Measurements from ENCODE around the gene MEI4.
"Not testable (repeated sequence)": the region's sequence is repeated elsewhere in the genome, so short reads cannot be mapped to it uniquely, and the experiment has no call there.

The MEI4 gene

GRCh38 chr6:77683515-77683914 is 30.7 kb downstream of the MEI4 start:
- DNase-seq = no peak

DNA sequence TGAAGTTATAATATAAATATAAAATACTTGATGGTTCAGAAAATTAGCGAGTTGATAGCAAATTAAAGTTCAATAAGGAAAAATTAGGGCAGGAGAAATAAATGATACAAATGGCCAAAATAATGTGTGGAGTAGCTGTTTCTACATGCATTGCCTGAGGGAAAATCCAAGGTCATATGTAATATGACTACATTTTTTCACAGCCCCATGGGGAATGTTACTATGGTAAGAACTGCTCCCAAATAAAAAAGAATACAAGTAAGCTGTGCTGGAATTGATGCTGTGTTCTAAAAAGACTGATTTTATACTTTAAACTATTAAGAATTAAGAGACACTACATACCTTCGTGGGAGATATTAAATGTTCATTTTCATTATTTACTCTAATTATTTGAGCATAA is 34.1 kb downstream of the MEI4 start:
- DNase-seq = no peak

- DNase-seq = no peak
Observed at GRCh38 chr6:77688649-77689048, 35.8 kb downstream of the MEI4 start.

- not testable (repeated sequence) for DNase-seq
Observed at GRCh38 chr6:77700095-77700494, 47.3 kb downstream of the MEI4 start.

GRCh38 chr6:77707603-77708002 is 54.8 kb downstream of the MEI4 start:
- no peak for DNase-seq

GRCh38 chr6:77715588-77715987 is 62.7 kb downstream of the MEI4 start:
- no peak for DNase-seq

GRCh38 chr6:77716311-77716710 is 63.5 kb downstream of the MEI4 start:
- no peak for DNase-seq

GRCh38 chr6:77736010-77736409 is 83.2 kb downstream of the MEI4 start:
- DNase-seq = not testable (repeated sequence)

DNA sequence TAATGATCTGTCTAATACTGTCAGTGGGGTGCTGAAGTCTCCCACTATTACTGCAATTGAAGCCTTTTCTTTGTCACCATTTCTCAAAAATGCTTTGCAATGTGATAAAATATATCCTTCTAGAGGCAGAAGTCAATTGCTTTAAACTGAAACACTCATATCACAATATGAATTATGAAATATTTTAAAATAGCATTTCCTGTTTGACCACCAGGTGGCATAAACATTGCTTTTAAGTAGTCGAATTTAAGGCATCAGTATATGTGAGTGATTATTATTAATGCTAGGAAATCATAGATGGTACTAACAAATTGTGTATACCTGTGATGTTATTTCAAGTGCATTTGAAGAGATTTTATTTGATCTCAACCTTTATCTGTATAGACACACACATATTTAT is 87.5 kb downstream of the MEI4 start:
- DNase-seq = no peak

GRCh38 chr6:77752156-77752555 is 99.3 kb downstream of the MEI4 start:
- not testable (repeated sequence) for DNase-seq

DNA sequence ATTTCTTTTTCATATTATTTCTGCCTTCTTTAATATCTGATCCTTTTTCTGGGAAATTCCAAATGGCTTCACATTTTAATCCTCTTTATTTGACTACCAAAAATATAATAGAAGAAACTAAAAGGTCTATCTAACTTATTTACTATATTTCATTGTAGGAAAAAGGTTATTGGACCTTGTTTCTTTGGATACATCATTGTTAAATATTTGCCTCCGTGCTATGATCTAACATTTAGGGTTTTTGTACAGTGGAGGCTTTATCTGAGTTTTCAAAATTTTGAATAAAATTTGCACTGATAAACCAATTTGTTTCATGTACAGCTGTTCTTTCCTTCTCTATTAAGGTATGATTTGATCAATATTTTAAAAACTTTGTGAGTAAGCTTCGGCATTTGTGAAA is 109.5 kb downstream of the MEI4 start:
- no peak for DNase-seq

DNA sequence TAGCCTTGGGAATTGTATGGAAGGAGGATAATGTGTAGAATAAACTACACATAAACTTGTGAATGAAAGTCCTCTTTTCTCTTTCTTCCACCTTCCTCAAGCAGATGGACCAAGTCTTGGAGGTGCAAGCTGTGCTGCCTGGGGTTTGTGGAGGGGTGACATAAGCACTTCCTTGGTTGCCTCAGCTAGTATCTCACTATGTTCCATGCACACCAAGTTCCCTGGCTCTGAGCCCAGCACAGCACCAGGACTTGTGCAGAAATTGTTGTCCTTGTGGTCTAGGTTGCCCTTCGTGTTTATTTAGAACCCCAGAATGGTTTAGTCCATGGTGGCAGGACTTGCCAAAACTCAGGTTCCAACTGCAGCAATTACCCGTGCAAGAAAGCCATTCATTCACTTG is 110.3 kb downstream of the MEI4 start:
- no peak for DNase-seq

DNA sequence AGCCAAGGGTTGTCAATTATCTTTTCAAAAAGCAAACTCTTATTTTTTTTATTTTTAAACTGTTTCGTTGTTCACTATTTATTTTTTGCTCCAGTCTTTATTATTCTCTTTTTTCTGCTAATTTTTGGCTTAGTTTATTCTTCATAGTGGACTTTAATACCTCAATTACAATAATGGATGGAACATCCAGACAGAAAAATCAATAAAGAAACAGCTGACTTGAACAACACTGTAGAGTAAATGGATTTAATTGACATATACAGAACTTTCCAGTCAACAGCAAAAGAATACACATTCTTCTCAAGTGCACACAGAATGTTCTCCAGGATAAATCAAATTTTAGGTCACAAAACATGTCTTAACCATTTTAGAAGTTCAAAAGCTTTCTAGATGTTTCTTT is 111.5 kb downstream of the MEI4 start:
- DNase-seq = no peak

DNA sequence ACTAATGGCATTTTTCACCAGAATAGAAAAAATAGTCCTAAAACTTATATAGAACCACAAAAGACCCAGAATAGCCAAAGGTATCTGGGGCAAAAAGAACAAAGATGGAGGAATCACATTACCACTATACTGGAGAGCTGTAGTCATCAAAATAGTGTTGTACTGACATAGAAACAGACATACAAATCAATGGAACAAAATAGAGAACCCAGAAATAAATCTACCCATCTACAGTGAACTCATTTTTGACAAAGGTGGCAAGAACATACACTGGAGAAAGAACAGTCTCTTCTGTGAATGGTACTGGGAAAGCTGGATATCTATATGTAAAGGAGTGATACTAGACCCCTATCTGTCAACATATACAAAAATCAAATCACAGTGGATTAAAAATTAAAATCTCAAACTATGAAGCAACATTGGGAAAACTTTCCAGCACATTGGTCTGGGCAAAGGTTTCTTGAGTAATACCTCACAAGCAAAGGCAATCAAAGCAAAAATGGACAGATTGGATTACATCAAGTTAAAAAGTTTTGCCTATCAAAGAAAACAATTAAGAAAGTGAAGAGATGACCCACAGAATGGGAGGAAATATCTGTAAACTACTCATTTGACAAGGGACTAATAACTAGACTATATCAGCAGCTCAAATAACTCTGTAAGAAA is 120.5 kb downstream of the MEI4 start:
- DNase-seq = no peak

- no peak for DNase-seq
Observed at GRCh38 chr6:77774457-77774856, 121.6 kb downstream of the MEI4 start.

DNA sequence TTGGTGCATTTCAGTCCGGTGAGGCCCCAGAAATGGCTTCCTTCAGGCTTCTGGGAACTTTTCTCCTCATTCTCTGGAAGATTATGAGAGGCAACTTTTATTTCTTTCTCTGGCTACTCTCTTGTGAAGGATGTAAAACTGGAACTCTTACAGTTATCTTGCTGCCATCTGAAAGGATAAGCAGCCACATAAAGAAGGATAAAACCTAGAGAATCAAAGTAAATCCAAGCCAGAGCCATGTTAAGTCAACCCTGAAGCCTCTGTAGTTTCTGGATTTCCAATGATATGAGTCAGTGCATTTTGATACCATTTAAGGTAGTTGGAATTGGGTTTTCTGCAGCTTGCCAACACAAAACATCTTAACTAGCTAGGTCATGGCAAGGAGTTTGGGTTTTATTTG is 123.6 kb downstream of the MEI4 start:
- no peak for DNase-seq

DNA sequence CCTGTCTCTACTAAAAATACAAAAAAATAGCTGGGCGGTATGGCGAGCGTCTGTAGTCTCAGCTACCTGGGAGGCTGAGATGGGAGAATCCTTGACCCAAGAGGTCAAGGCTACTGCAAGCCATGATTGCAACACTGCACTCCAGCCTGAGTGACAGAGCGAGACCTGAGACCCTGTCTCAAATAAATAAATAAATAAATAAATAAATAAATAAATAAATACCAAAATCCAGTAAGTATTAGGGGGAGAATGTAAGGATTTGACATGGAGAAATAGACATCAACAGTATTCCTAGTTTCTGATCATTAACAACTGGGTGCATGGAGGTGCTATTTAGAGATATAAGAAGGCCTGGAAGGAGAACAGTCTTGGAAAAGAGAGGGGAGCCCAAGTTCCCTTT is 125.7 kb downstream of the MEI4 start:
- DNase-seq = no peak

DNA sequence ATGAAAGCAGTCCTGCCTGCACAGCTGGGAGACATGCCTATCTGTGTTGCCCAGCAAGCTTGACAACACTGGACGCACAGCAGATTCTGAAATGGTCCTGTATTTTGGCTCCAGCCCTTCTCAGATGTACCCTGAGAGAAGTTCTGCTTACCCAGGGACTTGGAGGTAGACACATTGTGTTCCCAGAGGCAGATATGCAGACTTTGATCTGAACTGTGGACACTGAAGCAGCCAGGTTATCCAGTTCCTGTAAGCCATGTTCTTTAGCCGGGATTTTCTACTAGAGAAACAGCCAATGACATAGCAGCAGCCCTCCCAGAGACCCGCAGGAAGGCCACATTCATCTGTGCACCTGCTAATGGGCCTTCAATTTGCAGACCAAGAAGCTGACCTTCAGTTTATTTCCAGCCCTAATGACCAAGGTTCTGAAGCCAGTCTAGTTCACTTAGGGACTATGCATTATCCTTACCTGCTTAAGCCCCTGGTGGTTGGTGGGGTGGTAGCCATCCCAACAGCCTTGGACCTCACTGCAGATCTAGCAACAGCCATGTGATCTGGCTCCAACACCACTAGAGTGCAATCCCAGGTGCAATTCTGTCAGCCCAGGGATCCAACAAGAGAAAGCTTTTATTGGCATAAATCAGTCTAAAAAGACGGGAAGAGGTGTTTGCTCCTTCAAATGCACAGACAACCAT is 134.2 kb downstream of the MEI4 start:
- no peak for DNase-seq

DNA sequence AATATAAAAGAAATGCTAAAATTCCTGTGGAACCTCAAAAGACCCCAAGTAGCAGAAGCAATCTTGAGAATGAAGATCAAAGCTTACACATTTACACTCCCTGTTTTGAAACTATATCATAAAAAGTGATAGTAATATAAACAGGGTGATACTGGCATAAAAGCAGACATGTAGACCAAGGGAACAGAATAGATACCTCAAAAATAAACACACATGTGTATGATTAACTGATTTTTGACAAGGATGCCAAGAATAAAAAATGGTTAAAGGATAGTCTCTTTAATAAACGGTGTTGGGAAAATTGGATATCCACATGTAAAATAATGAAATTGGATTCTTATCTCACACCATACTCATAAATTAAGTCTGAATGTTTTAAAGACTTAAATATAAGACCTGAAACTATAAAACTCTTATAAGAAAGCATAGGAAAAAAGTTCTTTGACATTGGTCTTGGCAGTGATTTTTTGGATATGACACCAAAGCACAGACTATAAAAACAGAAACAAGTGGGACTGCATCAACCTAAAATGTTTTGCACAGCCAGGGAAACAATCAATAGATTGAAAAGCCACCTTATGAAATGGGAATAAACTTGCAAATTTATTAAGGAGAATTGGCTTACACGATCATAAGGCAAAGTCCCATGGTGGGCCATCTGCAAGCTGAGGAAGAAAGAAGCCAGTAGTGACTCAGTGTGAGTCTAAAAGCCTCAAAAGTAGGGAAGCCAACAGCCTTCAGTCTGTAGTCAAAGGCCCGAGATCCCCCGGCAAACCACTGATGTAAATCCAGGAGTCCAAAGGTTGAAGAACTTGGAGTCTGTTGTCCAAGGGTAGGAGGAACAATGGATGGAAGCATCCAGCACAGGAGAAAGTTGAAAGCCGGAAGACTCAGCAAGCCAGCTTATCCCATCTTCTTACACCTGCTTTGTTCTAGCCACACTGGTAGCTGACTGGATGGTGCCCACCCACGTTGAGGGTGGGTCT is 144.3 kb downstream of the MEI4 start:
- no peak for DNase-seq

DNA sequence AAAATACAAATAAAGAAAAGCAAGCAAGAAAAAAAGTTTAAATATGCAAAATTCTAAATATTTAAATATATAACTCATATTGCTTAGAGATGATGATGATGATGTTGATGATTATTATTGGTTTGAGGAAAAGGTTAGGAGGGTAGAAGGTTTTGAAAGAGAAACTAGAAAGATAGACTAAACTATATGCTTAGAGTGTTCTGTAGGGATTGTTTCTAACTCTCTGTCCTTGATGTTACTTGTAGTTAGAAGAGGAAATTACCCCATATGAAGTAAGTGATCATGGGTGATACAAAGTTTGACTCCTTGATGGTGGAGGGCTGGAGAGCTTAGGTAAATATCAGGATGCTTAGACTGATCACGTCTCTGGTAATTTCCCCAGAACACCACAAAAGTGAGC is 159.5 kb downstream of the MEI4 start:
- DNase-seq = no peak

- DNase-seq = no peak
Observed at GRCh38 chr6:77813090-77813489, 160.3 kb downstream of the MEI4 start.

DNA sequence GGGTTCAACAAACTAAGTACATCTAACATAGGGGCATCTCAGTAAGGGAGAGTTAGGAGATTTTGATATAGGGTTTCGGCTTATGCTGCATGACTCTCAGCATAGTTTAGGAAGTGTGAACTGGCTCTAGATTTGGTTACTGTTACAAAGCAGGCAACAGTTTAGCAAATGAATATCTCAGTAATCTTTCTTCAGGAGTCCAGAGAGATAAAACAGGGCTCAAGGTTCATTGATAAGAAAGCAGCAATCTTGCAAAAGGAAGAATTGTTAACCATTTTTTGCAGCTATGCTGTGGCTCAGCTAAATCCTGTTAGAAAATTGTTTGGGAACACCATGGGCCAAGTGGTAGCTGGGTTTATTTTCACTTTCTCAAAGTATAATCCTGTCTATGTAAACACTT is 161.3 kb downstream of the MEI4 start:
- DNase-seq = no peak

DNA sequence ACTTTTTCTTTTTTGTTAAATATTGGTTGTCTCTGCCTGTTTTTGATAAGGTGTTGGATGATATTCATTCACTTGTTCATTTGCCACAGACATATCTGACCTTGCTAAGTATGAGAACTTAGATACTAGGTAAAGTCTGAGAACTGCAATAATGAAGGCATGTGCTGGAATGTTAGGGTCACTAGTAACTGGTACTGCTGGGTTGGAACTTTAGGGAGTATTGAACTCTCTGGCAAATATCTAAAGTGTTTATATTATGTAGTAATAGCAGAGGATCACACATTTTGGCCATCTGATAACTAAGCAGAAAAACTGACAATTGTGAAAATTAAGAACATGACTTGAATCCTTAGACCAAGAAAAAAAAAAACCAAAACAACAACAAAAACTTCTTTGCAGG is 162.7 kb downstream of the MEI4 start:
- DNase-seq = no peak

- no peak for DNase-seq
Observed at GRCh38 chr6:77816766-77817270, 164.0 kb downstream of the MEI4 start.
